ENCODE measurements around the gene SLX4IP. TPM values are rescaled to one million over a fixed set of nuclear protein-coding genes. Genes with fewer than 3 reads are reported as not detected.

Gene SLX4IP
- polyA plus RNA-seq, 10 donors: 3.0 to 6.3 (median 4.2) TPM

DNA sequence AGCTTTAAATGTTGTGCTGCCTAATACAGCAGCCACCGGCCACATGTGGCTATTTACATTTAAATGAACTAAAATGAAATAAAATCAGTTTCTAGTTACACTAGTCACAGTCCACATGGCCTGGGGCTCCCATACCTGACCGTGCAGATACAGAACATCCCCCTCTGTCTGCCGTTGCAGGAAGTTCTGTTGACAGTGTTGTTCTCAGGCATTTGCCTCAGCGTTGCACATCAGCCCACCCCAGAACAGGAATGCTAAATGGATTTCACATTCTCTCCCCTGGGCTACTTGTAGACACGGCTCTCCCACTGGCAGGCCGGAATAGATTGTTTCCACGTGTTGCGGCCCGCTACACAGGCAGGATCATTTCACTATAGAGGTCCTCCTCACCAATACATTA, 212.4 kb downstream of the SLX4IP start:
- no peak for DNase-seq

DNA sequence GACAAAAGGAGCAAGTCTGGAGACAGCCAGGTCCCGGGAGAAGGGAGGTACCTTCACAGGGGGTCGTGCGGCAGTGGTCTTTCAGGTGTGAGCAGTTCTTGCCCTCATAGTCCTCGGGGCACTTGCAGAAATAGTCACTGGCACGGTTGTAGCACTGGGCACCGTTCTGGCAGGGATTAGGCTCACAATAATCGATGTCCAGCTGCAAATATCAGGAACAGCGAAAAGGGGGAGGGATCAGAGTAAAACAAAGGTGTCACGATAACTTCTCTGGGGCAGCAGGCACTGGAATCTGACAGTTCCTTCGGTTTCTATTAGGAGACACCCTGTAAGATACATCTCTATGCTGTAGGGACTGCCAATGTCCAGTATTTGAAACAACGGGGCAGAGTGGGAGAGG, 212.8 kb downstream of the SLX4IP start:
- DNase-seq: no peak

DNA sequence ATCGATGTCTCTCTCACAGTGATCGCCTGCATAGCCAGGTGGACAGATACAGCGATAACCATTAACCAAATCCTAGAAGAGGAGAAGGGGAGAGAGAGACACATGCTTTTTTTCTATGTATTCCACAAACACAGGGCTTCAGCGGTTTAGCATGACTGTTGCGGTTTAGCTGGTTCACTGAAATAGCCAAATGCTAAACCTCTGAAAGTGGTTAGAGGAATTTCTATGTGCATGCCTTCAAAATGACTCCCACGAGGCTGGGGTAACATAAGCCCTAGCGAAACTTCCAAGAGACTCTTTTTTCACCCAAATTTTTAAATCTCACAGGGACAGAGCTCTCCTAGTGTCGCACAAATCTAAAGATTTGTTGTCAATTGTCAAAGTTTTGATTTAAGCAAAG, 213.5 kb downstream of the SLX4IP start:
- peak in 1 of 3 donors; percentile 86 for DNase-seq

DNA sequence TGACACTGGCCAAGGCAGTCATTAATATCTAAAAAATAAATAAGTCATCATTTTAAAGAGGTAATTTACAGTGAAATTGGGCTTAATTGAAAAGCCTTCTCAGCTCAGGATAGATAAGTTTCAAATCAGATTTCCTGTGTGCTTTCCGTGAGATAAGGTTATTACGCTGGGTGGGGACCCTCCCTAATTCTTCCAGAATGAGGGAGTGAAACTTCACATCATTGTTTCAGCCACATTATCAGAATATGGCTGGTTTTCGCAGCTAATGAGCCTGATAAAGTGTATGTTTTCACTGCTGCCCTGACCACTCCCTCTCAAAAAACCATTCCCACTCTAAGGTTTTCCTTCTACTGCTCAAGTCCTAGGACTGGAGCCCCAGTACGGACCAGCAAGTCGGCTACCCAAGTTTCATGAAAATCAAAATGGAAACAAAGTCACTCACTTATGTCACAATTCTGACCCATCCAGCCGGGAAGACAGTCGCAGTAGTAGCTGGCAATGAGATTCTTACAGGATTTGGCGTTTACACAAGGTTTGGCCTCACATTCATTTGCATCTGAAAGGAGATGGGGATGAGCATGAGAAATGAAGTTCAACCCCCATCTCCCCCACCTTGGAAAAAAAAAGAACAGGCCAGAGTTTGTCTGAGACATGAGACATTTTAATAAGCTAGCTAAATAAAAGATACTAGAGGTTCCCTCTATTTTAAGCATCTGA, 214.1 kb downstream of the SLX4IP start:
- DNase-seq: no peak

DNA sequence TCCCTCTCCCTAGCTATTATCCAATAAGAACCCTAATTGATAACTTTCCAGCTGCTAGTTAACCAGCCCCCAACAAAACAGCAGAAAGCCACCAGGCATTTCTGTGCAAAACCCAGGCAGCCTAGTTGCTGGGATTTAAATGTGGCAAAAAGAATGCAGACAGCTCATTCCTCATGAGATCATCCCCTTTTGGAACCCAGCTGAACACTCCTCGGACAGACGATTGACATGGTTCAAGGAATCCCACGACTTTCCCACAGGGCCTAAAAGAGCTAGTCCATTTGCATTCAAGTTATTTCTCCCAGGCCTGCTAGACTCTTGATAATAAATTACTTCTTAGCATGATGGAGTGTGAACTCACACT, 214.7 kb downstream of the SLX4IP start:
- DNase-seq: no peak

DNA sequence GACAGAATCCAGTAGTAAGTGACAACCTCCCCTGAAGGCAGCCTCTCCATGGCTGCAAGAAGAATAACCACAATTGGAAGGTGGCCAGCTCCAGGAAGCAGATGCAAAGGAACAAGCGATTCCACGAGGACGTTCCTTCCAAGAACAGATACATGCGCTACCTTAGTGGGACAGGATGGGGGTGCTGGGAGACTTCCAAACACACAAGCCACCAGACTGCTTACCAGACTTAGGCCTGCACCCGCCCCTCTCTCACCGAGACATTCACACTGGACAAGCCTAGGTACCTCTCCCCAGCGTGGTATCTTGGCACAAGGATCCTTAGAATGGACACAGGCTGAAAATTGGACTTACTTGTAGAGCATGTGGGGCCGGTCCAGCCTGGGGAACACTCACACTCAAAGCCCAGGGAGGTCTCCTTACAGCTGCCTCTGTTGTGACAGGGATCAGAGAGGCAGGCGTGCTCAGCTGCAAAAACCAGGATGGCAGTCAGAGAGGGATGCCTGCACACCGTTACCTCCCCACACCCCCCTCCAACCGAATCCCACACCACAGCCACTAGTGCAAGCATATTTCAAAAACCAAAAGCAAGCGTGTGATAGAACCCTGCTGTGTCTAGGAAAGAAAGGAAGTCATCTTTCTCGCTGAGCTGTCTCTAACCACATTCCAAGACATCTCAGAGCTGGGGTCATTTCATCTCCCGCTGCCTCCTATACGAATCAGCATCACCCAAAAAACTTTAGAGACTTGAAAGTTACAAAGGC, 216.3 kb downstream of the SLX4IP start:
- DNase-seq: peak in 2 of 3 donors; percentile 57 to 75

DNA sequence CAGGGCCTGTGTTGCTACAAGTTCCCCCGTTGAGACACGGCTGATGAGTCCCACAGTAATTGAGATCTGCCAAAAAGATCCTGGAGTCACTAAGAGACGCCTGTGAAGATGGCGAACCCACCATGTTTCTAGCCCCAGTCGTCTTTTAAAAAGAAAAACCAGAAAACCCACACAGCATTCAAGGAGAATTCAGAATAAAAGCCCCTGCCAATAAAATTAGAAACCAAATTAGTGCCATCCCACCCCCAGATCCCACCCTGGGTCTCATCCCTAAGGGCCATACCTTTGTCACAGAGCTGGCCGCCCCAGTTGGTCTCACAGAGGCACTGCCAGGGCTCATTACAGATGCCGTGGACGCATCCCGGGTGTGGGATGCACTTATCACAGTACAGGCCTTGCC, 217.1 kb downstream of the SLX4IP start:
- DNase-seq: no peak

DNA sequence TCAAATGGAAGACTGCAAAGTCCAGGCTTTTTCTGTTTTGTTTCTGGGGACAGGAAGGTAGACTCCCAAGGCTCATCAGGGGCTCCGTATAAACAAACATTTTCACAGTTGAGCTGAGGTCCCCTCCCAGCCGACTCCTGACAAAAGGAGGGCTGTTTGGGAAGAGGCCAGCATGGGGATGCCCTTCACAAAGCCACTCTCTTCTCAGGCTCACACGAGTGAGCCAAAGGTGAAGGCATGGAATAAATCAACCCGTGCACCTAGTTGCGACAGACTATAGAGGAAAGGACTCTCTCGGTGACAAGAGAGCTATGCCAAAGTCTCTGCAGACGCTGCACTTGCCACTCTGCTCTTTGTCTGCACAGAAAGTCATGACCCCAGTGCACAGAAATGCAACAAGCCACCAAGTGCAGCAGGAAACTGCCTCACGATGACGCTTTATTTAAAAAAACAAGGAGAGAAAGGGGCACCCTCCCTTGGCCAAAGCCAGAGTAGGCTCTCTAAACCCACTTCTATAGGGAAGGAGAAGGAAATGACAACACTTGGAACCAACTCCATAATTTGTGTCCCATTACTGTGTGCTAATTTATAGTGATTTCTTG, 217.7 kb downstream of the SLX4IP start:
- DNase-seq: no peak

DNA sequence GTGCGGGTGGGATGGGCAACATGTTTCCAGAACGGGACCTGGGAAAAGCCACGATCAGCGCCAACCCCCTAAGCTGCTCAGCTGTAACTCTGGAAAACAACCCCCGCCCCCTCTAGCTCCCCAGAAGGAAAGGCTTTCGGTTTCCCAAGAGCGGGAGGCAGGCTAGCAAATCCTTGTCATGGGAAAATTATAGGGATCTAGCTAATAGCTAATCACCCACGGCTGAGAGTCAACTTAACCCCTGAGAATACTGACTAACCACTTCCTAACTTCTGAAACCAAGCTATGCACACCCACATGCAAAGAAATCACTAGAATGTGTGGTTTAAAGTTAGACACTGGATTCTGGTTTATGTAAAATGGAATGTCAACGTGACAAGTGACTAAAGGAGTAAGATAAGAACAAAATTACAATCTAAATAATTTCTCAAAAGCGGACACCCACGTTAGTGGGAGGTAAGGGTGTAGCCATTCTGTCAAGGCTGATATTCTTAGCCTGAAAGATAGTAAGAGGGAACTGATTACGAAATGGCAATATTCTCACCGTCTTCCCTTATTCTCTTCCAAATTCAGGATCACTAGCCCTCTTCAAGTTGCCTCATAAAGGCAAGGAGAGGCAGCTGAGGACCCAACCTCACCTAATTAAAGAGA, 218.6 kb downstream of the SLX4IP start:
- DNase-seq: peak in 2 of 3 donors; percentile 55 to 75

DNA sequence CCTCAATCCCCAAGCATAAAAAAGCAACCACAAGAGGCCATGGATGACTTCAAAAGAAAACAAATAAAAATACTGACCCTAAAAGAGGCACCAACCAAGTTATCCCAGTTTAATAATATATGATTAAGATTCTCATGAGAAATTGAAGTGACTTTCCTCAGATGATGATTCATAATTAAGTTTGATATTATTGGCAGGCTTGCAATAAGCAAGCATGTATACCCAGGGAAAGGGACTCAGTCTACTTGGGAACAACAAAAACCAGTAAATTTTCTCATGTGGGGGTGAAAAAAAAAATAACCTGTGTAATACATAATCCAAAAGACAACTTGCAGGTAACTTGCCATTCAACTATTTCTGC, 219.1 kb downstream of the SLX4IP start:
- DNase-seq: no peak

DNA sequence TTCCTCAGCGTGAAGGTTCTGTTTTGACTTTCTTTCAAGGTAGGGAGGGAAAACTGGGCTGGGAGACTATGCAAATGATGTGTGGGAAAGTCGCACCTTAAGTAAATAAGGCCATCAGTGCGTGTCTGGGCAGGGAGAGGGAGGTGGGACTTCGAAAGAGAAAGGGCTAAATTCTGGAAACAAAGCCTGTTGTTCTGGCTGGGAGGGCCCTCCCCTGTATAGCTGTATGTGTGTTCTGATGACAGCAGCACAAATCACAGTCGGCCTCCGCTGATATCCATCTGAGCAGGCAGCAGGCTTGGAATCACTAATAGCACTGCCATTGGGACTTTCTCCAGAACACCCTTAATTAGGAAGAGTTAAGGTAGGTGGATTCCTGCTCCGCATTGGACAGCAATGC, 219.5 kb downstream of the SLX4IP start:
- DNase-seq: no peak

DNA sequence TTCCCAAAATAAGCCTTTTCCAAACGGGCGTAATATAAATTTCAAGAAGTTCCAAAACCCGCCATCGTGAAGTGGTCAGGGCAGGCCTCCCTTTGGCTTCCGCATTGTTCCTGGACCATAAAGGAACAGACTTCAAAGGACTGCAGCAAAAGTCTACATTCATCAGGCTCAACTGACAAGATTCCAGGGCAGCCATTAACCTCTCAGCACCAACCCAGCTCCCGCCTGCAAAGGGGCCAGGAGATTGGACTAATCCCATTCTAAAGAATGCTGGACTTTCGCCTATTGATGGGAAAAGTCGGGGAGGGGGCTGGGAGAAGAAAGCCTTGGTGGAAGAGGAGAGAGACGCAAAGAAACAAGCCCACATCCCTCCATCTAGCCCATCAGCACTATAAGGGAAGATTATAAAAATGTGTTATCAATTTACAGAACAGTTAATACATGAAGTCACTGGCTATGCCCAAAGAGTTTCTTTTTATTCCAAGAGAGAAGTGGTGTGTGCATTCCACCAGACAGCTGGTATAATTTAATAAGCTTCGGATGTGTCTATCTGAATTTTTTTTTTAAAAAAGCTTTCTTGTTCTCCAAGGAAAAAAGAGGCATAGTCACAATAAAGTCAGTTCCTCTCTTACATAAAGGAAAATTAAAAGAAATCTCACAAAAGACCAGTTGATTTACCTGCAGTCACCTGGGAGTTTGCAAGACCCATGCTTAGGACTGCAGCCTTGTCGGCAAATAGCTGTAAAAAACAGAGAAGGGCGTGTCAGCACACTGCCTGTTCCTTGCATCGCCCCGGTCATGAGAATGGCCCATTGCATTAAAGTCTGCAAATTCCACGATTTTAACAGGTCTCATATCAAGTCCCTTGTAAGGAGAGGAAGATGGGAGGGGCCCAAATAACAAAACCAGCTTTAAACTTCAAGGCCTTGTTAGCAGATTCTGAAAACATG, 220.9 kb downstream of the SLX4IP start:
- no peak for DNase-seq

DNA sequence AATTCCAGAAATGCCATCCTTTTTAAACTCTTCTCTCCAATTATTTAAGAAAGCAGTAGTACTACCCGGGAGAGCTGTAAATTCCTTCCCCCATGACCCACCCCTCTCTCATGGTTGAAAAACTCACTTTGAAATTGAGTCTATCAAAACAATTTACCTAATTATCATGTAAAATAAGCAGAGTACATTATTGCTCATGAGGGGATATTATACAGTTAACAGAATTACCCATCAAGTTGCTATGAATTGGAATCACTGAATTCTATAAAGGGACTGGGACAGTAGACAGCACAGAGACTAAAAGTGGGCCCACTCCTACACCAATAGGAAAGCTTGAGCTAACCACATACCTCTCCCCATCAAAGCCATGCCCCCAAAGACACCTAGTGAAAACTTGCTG, 222.3 kb downstream of the SLX4IP start:
- DNase-seq: no peak

DNA sequence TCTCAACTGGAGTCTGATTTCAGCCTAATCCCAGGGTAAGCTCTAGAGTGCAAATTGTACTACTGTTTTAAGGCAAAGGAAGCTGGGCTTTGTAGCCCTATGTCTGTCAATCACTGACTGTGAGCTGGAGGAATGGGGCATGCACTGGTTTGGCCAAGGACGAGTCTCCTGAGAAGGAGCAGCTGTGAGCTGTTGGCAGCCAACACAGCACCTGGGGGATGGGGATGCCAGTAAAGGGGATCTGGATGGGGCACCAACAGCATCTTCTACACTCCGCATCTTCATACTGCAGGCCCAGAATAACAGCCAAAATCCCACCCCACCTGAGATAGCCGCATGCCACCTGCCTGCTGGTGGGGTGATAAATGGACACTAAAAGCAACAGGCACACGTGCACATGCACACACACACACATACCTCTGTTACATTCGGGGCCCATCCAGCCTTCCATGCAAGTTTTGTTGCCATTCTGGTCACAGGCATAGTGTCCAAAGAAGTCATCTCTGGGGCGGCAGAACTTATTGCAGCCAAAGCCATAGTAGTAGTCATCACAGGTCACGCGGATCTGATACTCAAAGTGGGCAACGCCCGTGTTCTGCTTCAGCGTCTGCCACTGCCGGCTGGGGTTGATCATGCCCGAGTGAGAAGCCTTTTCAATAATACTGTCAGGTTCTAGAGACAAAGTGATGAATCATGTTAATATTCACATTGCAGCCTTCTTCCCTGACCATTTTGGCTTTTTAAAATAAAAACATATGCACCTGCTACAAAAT, 223.1 kb downstream of the SLX4IP start:
- DNase-seq: no peak

DNA sequence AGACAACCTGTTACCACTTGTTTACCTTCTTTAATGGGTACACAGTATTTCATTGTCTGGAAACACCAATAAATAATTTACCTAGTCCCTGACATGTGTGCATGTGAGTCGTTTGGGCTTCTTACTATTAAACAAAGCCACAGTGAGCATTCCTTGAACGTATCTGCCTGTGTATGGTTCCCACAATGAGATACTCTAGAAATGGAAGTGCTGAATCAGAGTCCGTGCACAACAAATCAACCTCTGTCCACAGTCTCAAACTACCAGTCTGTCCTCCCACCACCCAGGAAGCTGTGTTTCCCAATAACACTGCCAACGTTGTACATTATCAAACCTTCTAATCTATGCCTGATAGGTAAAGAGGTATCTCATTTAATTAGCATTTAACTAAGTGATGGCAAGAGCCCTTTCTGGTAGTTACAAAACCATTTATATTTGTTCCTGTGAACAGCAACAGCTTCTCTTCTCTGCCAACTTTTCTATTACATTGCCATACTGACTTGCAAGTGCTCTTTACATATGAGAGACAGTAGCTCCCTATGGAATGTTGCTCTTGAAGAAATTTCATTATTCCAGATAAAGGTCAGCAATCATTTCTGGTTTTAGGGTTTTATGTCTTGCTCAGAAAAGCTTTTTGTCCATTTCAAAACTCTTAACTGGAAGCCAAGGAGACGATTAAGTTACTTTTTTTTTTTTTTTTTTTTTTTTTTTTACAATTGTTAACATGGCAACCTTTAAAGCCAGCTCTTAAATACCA, 223.9 kb downstream of the SLX4IP start:
- no peak for DNase-seq

DNA sequence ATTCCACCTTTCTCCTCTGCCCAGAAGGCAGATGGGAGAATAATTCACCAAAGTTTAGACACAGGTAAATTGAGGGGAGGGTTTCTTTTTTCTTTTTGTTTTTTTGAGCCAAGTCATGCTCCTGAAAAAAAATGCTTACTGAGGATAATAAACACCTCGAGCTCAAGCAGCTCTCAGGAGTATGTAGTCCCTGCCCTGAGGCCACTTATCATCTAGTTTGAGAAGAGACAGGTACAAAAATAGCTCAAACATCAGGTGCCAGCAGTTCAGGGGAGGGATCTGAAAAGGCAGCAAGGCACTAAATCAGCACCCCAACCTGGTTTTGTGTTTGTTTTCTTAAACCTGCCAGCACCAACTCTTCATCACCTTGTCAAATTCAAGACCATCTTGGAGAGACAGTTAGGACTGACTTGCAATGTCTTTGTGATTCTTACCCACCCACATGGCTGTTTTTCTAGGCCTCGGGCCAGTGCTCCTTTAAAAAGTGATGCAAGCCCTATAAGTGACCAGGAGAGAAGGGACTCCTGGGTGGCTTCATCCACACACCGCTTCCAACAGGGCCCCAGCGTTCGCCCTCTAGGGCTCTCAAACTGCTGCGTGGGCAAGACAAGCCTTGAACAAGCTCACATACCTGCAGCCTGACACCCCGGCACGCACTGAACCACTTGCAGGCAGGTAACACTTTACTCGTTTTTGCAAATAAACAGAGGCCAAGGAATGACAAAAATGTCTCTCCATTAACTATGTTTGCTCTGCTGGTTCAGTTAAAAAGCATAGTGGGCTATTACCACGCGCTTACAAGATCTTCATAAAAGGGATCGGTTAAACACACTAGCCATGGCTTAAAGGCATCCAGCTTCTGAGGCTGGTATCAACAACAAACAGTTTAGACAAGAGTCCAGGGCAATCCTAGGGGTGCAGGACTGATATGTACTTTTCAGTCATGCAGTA, 224.8 kb downstream of the SLX4IP start:
- no peak for DNase-seq

DNA sequence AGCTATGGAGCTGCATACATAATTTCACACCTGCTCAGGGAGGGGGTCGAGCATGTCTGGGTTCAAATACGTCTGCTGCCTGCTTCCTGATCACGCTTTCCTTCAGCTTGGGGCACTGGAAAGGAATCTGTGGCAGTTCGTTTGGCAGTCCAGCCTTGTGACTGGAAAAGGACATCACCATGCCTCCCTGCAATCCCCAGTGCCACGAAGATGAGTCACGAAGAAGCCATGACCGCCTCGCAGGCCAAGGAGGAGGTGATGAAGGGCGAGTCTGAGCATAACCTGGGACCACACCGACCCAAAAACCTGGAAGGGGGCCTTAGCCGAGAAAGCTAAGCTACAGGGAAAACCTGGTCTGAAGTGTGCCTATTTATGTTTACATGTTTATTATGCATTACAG, 225.6 kb downstream of the SLX4IP start:
- no peak for DNase-seq

DNA sequence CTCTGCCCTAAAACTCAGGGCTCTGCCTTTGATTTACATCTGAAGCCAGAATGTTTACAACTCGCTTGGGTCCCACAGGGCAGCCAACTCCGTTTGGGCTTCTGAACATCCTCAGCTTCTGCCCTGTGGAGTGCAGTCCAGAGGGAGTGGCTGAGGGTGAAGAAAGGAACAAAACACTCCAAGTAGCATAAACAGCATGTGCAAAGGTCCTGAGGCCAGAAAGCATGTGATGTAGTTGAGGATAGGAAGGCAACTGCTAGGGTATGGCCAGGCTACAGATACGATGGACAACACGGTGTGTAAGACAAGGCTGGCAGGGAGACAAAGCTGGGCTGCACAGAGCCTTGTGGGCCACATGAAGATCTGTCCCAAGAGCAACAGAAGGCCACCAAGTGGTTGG, 226.2 kb downstream of the SLX4IP start:
- no peak for DNase-seq

DNA sequence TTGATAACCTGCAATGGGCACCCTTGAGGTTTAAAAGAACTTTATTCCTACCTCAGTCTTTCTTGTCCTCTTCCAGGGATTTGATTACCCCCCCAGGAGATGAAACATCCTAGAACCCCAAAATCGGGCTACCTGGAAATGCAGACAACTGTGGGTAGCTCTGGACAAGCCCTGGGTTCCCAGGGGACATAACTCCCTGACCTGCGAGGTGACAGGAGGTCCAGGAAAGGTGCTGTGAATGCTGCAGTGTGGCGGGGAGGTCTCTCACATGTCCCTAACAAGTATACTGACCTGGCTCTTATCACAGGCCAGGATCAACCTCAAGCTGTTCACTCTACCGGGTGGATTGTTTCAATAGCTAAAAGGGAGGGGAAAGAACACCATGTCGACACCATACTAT, 227.0 kb downstream of the SLX4IP start:
- no peak for DNase-seq

Measured in muscle of back (tissue), 11 donors.